Embryonic facial prominence (tissue), 1 donor: ENCODE data around the gene LTBP1.
"Not testable (repeated sequence)": the region's sequence is repeated elsewhere in the genome, so short reads cannot be mapped to it uniquely, and the experiment has no call there.

Experiments
- DNase-seq: peaks from one replicate; pipeline ENCODE4 v3.0.0-alpha.2; 2016; ENCODE audit errors: extremely low spot score

Gene LTBP1

DNA sequence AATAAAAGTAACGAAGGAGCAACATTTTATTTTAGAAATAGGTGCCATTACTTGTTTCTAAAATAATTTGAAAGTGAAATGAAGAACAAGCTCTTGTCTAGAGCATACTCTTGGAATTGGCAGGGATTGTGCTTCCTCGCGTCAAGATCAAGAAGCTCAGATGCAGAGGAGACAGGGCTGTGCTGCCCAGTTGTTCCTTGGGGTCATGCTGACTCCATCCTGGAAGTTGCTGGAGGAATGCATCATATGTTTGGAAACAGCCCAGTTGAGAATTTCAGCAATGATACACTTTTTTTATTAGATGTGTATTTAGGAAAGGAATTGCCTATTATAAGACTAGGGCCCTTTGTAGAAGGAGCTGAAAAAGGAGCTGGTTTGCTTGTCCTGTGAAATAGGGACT is 17.2 kb downstream of the LTBP1 start:
- DNase-seq = no peak

DNA sequence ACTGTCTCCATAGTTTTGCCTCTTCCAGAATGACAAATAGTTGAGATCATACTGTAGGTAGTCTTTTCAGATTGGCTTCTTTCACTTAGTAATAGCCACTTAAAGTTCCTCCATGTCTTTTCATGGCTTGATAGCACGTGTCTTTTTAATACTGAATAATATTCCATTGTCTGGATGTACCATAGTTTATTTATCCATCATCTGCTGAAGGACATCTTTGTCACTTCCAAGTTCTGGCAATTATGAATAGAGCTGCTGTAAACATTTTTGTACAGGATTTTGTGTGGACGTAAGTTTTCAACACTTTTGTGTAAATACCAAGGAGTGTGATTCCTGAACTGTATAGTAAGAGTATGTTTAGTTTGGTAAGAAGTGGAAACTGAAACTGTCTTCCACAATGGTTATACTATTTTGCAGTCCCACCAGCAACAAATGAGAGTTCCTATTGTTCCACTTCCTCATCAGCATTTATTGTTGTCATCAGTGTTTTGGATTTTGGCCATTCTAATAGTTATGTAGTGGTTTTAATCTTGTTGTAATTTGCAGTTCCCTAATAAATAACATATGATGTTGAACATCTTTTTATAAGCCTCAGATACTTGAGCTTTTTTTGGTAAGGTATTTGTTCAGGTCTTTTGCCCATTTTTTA is 18.9 kb downstream of the LTBP1 start:
- DNase-seq = no peak

DNA sequence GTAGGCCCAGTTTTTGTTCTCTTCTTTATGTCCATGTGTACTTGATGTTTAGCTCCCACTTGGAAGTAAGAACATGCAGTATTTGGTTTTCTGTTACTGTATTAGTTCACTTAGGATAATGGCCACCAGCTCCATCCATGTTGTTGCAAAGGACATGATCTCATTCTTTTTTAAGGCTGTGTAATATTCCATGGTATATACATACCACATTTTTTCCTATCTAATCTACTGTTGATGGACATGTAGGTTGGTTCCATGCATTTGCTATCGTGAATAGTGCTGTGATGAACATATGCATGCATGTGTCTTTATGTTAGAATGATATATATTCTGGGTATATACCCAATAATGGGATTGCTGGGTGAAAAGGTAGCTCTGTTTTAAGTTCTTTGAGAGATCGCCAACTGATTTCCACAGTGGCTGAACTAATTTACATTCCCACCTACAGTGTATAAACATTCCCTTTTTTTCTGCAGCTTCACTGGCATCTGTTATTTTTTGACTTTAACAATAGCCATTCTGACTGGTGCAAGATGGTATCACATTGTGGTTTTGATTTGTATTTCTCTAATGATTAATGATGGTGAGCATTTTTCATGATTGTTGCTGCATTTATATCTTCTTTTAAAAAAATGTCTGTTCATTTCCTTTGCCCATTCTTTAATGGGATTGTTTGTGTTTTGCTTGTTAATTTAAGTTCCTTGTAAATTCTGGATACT is 22.9 kb downstream of the LTBP1 start:
- DNase-seq = no peak

DNA sequence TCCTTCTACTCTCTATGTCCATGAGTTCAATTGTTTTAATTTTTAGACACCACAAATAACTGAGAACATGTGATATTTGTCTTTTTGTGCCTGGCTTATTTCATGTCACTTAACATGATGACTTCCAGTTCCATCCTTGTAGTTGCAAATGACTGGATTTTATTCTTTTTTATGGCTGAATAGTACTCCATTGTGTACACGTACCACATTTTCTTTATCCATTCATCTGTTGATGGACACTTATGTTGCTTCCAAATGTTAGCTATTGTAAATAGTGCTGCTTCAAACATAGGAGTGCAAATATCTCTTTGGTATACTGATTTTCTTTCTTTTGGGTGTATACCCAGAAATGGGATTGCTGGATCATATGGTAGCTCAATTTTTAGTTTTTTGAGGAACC is 27.0 kb downstream of the LTBP1 start:
- not testable (repeated sequence) for DNase-seq

DNA sequence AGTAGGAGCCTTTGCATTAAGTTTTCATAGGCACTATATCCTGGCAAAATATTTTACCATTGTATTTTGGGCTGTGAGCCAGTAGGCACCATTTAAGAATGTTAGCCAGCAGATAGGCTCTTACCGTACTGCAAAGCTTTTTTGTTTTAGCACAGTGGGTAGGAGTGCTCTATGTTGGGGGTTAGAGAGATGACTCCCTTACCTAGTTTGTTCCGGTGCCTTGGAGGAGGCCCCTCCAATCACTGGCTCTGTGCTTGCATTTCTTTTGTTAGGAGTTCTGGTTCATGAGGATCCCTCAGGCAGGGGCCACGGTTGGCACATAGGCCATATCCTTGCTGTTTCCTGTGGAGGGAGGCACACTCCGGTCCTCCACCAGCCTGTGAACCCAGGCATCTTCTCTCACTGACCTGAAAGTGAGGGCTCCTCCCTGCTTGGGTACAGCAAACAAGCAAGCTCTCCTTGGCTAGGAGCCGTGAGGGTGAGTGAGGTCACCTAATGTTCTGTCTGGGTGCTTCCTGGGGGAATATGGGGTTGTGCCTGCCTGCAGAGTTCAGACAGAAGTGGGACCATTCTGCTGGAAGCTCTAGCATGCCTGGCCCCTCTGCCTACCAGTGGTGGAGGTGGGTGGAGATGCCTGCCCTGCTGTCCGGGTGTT is 29.8 kb downstream of the LTBP1 start:
- DNase-seq = no peak

DNA sequence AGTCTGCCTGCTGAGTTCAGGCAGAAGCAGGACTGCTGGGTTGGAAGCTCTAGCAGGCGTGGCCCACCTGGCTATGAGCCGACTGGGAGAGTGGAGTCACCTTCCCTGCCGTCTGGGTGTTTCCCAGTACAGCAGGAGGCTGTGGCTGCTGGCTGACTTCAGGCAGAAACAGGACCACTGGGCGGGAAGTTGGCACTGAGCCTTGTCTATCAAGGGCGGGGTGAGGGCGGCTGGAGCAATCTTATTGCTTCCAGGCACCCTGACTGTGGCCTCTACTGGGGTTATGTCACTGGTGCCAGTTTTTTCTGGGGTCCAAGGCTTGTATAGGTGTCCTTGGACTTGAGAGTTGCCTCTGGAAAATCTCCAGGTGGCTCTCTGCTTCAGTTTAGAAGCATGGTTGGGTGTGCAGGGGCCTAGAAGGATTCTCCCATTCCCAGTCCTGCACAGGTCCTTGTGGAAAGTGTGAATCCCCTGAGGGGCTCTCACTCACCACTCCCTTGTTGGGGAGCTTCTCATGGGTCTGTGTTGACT is 30.5 kb downstream of the LTBP1 start:
- DNase-seq = no peak

DNA sequence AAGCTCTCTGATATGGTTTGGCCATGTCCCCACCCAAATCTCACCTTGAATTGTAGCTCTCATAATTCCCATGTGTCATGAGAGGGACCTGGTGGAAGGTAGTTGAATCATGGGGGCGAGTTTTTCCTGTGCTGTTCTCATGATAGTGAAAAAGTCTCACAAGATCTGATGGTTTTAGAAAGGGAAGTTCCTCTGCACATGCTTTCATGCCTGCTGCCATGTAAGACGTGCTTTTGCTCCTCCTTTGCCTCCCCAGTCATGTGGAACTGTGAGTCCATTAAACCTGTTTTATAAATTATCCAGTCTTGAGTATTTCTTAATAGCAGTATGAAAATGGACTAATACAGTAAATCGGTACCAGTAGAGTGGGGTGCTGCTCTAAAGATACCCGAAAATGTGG is 34.9 kb downstream of the LTBP1 start:
- no peak for DNase-seq

DNA sequence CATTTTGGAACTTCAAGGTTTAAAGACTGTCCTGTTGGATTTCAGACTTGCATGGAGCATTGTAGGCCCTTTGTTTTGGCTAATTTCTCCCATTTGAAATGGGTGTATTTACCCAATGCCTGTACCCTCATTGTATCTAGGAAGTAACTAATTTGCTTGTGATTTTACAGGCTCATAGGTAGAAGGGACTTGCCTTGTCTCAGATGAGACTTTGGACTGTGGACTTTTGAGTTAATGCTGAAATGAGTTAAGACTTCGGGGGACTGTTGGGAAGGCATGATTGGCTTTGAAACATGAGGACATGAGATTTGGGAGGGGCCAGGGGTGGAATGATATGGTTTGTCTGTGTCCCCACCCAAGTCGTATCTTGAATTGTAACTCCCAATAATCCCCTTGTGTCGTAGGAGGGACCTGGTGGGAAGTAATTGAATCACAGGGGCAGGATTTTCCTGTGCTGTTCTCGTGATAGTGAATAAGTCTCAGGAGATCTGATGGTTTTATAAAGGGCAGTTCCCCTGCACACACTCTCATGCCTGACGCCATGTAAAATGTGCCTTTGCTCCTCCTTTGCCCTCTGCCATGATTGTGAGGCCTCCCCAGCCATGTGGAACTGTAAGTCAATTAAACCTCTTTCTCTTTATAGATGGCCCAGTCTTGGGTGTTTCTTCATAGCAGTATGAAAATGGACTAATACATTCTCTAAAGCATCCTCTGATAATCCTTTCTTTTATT is 36.6 kb downstream of the LTBP1 start:
- not testable (repeated sequence) for DNase-seq

DNA sequence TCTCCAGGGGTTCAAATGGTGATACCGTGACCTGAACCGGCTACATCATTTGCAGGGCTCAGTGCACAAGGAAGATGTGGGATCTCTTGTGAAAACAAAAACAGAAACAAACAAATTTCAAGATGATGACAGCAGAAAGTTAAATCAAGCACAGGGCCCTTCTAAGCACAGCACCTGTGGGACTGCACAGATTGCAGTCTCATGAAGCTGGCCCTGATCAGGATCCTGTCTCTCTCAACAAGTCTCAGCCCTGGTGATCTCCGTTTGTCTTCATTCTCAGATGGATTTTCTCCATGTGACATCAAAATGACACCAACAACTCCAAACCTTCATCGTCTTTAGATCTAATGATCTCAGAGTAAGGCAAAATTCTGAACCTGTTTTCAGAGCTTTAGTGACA is 39.7 kb downstream of the LTBP1 start:
- no peak for DNase-seq

DNA sequence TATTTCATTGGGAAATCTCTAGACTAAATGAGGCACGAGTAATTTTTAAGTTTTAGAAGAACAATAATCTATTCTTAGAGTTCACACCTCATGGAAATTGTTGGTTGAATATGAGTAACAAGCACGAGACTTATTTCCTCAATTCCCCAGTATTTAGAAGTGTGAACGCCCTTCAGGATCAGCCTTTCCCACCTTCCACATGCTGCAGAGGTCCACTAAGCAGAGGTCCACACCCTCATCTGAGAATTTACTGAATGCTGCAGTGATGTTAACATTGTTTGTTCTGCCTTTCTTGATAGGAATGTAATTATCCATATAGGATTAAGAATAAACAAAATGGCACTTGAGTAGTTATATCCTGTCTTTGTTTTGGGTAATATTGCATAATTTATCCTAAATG is 41.8 kb downstream of the LTBP1 start:
- no peak for DNase-seq

DNA sequence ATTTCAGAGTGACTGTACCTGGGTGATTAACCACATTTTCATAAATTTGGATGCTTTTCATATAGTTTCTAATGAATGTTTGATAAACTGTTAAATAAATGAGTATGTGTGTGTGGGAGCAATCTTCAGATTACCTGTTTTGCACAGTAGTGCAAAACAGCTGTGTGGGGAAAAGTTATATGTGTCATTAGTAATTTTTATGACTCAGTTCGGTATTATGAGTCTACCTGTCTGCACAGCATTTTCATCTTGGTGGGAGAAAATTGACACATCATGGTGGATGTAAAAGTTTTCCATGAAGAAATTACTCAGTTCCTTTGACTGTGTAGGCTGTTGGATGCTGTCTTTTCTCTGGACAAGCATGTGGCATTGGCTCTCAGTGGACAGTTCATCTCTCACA is 43.8 kb downstream of the LTBP1 start:
- no peak for DNase-seq

DNA sequence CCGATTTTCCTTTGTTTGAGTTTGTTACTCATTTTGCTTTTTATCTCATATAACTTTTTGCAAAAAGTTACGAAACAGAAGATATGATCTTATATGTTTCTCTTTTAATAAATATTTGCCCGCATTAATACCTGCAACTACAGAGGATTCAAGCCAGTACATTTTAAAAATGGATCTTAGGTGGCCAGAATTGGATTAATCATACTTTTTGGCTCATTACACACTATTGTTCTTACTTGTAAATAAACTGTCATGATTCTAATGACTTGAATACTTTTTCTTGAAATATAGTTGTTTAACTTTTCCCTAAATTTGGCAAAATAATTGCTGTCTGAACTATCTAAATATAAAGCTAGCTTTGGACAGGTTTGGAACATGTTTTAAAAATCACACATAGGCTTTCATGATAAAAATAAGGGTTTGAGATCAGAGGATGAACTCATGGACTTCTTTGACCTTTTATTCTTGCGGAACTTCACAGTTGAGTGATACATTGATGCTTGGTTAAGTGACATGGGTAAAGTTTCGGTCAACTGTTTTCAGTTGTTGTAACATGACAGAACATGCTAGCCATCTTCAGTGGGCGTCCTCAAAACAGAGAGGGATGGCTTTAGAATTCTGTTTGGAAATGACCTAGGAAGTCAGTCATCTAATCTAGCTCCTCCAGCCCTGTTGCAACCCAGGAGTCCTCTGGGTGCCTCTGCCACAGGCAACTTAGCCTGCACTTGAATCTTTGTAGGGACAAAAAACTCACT is 44.5 kb downstream of the LTBP1 start:
- DNase-seq = no peak

DNA sequence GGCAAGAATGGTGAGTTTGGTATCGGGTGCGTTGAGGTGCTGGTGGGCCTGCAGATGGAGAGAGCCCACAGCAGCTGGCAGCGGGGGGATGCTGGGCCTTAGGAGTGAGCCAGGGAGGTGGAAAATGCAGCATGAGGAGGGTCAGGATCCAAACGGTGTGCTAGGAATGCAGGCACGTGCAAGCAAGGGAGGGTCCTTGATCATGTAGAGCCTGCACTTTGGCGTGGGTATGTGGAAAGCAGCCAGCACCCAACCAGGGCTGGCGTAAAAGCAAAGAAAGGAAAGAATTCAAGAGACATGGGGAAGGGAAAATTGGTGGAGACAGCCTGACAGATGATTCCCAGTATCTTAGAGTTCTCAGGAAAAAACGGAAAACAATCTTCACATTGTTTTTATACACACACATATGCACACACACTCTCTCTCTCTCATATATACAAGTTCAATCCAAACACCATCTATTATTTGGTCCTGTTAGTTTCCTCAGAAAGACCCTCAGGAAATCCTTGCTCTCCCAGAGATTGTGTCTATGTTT is 46.3 kb downstream of the LTBP1 start:
- DNase-seq = peak; percentile 38

DNA sequence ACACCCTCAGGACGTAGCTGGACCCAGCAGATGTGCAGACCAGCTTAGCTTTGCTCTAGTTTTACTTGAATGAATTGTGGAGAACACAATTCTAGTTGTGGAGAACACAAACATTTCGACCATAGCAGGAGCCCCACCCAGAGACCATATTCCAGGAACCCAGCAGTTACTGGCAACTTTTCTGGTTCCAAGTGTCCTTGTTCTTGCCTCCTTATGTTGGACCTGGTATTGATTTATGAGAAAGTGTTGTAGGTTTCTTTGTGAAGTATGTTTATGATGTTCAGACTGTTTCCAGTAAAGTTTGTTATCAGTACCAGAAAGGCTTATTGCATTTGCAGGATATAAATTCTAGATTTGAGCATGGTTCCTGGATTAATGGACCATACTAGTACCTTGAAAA is 51.0 kb downstream of the LTBP1 start:
- DNase-seq = no peak

DNA sequence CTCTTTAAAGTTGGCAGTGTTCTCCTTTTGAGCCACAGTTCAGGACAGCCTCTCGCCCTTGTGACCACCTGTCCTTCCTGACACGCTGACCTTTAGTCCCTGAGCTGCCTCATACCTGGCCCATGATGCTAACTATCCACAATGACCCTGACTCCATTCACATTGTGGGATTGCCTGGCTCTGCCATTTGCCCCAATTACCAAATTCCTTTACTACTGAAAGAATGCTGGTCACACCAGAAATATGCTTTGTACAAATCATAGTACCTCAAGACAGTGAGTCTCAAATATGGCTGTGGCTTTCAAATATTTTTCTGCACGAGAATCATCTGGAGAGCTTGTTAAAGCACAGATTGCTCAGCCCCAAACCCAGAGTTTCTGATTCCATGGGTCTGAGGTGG is 54.2 kb downstream of the LTBP1 start:
- no peak for DNase-seq

DNA sequence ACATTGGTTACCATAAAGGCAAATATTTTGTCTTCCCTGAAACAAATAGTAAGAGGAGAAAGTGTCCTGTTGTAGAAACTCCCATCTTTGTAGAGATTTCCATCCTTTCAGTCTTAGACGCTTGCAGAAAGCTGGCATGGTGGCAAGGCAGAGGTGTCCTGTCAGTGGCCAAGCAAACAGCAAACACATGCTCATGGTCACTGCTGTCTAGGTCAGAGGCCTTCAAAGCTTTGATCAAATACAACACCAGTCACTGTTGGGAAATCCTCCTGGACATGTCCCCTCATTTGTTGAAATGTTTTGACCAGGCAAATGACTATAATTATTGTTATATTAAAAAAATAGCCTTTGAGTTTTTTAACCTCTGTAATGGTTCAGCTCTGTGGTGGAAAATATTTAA is 55.1 kb downstream of the LTBP1 start:
- no peak for DNase-seq

DNA sequence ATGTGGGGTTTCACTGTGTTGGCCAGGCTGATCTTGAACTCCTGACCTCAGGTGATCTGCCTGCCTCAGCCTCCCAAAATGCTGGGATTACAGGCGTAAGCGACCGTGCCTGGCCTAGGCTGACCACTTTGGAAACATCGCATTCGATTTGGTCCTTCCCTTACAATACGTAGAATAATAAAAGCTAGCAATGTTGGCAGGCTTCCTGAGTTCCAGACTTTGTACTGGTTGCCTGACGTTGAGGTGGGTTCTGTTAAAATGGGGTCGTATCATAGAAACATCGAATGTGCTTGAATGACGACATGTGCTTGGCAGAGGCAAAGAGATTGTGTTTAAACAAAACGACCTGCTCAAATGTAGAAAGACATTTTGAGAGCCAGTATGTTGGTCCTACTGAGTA is 56.1 kb downstream of the LTBP1 start:
- DNase-seq = no peak

DNA sequence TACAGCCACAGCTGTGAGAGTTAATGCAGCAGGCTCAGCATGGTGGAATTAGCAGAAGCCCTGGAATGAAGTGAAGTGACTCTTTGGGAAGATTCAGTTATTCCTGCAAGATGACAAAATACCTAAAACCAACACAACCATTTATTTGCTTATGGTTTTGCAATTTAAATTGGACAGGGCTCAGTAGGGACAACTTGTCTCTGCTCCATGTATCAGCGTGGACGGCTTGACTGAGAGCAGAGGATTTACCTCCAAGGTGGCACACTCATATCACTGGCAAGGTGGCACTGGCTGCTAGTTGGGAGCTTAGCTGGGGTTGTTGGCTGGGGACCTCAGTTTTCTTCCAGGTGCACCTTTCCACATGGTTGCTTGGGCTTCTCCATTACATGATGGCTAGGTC is 58.3 kb downstream of the LTBP1 start:
- DNase-seq = no peak

DNA sequence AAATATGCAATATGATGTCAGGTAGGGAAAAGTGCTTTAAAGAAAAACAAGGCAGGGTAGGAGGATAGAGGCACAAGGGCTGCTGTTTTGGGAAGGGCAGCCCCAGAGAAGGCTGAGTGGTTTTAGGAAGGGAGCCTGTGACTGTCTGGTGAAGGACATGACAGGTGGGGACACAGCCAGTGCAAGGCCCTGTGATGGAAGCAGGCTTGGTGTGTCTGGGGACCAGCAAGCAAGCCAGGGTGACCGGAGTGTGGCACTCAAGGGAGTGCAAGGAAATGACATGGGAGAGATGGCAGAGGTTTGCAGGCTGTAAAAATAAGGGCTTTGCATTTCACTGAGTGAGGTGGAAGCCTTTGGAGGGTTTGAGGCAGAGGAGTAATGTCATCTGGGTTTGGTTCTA is 62.0 kb downstream of the LTBP1 start:
- no peak for DNase-seq

DNA sequence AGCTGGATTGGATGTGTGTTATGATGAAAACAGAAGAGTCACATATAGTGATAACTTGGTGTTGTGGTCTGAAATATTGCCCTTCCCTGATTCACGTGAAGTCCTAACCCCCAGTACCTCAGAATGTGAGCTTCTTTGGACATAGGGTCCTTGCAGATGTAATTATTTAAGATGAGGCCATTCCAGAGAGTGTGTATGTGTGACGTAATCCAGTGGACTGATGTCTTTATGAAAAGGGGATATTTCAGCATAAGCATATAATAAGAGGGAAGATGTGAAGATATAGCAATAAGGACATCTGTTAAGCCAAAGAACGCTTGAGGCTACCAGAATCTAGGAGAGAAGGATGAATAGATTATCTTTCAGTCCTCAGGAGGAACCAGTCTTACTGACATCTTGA is 62.5 kb downstream of the LTBP1 start:
- no peak for DNase-seq

DNA sequence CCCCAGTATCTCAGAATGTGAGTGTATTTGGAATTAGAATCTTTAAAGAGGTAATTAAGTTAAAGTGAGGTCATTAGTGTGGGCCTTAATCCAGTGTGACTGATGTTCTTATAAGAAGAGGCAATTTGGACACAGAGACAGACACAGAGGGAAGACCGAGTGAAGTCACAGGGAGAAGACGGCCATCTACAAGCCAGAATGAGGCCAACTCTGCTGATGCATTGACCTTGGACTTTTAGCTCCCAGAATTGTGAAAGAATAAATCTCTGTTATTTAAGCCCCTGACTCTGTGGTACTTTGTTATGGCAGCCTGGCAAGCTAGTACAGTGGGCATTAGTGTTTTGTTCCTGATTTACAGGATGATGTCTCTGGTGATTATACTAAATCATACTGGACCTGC is 64.6 kb downstream of the LTBP1 start:
- no peak for DNase-seq
